T-helper 2 cell treated with Interferon-gamma antibody and Interleukin-4, amounts not matched to agents 5 μg/mL and 100 μg/mL, for 36 hours (primary cell): ENCODE measurements around the gene PPP1R1C.
"Not testable (repeated sequence)": the region's sequence is repeated elsewhere in the genome, so short reads cannot be mapped to it uniquely, and the experiment has no call there.

ENCODE experiments used
- DNase-seq: peaks from one replicate; pipeline ENCODE4 v3.0.0; 2021; ENCODE audit warnings: low spot score
- H3K27ac Mint-ChIP-seq: one replicate; pipeline ENCODE4 v1.8.0; 2021; ENCODE audit warnings: mild to moderate bottlenecking, mixed read lengths
- H3K27me3 Mint-ChIP-seq: one replicate; pipeline ENCODE4 v1.8.0; 2021; ENCODE audit warnings: low read depth, mixed read lengths
- H3K36me3 Mint-ChIP-seq: one replicate; pipeline ENCODE4 v1.8.0; 2021; ENCODE audit warnings: low read depth, mixed read lengths
- H3K4me1 Mint-ChIP-seq: one replicate; pipeline ENCODE4 v1.8.0; 2021; ENCODE audit warnings: low read depth, mixed read lengths
- H3K4me3 Mint-ChIP-seq: one replicate; pipeline ENCODE4 v1.8.0; 2022; ENCODE audit warnings: mild to moderate bottlenecking, moderate library complexity, mixed read lengths
- H3K9me3 Mint-ChIP-seq: one replicate; pipeline ENCODE4 v1.8.0; 2021; ENCODE audit warnings: mixed read lengths

PPP1R1C gene

DNA sequence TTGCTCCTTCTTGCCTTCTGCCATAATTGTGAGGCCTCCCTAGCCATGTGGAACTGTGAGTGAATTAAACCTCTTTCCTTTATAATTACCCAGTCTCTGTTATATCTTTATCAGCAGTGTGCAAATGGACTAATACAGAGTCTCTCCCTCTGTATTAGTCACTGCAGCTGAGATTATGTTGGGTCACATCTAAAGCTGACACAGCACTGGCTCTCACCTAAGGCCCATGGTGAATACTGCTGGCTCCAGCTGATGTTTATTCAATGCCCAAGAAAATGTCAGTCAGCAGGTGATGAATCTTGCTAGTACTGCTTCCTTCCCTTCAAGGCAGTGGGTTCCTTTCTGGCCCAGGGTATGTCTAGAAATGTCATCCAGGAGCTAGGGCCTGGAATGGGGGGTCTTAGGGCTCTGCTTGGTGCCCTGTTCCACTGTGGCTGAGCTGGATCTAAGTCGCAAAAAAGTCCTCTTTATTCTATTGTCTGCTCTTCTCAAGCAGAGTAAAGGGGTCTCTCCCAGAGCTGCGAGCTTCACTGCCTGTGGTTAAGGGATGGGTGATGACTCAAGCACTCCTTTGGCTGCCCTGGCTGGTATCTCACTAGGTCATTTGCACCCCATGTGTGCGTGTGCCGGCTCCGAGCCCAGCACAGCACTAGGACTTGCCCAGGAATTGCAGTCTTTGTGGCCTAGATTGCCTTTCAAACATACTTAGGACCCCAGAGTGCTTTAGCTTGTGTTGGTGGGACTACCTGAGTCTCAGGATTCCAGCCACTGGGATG is 29.9 kb downstream of the PPP1R1C start:
- H3K9me3 Mint-ChIP-seq = no peaks in the 10 kb centered on the region
- H3K27ac Mint-ChIP-seq = no peak overlapping the region
- DNase-seq = no peak
- H3K27me3 Mint-ChIP-seq = peaks cover 2% of the 10 kb centered on the region
- H3K4me1 Mint-ChIP-seq = no peaks in the 10 kb centered on the region
- no peaks in the 10 kb centered on the region for H3K36me3 Mint-ChIP-seq
- no peak overlapping the region for H3K4me3 Mint-ChIP-seq

DNA sequence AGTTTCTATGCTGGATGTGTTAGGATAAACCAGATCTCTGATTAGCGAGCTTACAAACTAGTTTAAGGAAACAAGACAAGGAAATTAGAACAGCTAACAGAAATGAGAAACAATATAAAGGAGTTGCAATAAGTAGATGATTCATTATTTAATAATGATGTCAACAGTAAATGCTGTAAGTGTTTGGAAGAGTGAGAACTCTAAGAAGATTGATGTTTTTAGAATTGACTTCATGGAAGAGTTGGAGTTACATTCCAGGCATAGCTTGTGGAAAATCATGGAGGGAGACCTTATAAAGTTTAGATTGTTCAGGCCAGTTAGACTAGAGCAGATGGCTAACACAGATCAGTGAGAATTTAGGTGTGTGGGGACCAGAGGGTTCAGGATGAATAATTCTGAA is 32.6 kb downstream of the PPP1R1C start:
- H3K36me3 Mint-ChIP-seq = no peaks in the 10 kb centered on the region
- no peak for DNase-seq
- H3K27me3 Mint-ChIP-seq = peaks cover 2% of the 10 kb centered on the region
- no peak overlapping the region for H3K4me3 Mint-ChIP-seq
- H3K9me3 Mint-ChIP-seq = peaks cover 8% of the 10 kb centered on the region
- no peaks in the 10 kb centered on the region for H3K4me1 Mint-ChIP-seq
- H3K27ac Mint-ChIP-seq = no peak overlapping the region

DNA sequence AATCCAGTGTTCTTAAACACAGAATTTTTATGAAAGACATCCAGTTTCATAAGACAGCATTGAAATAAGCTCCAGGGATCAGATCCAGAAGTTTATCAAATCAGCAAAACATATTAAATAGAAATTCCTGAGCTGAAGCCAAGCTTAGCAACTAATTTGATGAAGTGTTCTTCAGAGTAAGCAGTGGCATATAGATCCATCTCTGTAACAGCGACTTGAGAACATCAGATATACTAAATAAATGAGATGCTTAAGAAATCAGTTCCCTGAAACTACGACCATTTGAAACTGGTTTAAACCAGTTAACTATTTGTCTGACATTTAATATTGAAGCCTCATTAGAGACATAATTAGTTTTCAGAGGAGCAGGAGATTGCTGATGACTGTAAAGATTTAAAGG is 34.1 kb downstream of the PPP1R1C start:
- Mint-ChIP-seq H3K27ac (no peak overlapping the region), H3K4me1 (no peaks in the 10 kb centered on the region), H3K36me3 (no peaks in the 10 kb centered on the region), H3K9me3 (peaks cover 9% of the 10 kb centered on the region), H3K4me3 (no peak overlapping the region), H3K27me3 (peaks cover 2% of the 10 kb centered on the region)
- DNase-seq = no peak

GRCh38 chr2:182020286-182021070 is 34.8 kb downstream of the PPP1R1C start:
- Mint-ChIP-seq H3K36me3 (no peaks in the 10 kb centered on the region), H3K9me3 (peaks cover 9% of the 10 kb centered on the region), H3K27me3 (peaks cover 2% of the 10 kb centered on the region), H3K4me3 (no peak overlapping the region), H3K27ac (no peak overlapping the region), H3K4me1 (no peaks in the 10 kb centered on the region)
- DNase-seq = no peak

GRCh38 chr2:182023235-182023634 is 37.6 kb downstream of the PPP1R1C start:
- Mint-ChIP-seq H3K4me1 (no peaks in the 10 kb centered on the region), H3K9me3 (peaks cover 9% of the 10 kb centered on the region), H3K27me3 (peaks cover 1% of the 10 kb centered on the region), H3K36me3 (no peaks in the 10 kb centered on the region), H3K4me3 (no peak overlapping the region), H3K27ac (no peak overlapping the region)
- DNase-seq = no peak

GRCh38 chr2:182030875-182031274 is 45.2 kb downstream of the PPP1R1C start:
- not testable (repeated sequence) for H3K27me3 Mint-ChIP-seq, H3K27ac Mint-ChIP-seq, DNase-seq, H3K36me3 Mint-ChIP-seq, H3K9me3 Mint-ChIP-seq, H3K4me3 Mint-ChIP-seq, H3K4me1 Mint-ChIP-seq

DNA sequence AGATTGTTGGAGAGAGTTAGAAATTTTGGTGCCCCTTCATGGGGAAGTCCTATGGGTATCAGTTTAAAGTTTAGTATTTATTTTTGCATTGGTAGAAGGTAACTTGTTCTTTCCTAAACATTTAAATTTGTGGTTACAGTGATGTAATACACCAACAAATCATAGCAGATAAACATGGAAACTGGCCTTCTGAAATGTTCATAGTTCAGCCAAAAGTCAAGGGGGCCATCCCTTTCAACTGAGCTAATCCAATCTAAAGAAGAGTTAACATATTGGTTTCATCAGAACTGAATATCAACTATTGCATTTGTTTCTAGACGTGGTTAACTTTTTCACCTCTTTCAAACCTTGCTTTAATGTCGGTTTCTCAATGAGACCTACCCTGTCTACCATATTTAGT is 46.3 kb downstream of the PPP1R1C start:
- no peaks in the 10 kb centered on the region for H3K36me3 Mint-ChIP-seq
- no peak for DNase-seq
- H3K27me3 Mint-ChIP-seq = no peaks in the 10 kb centered on the region
- no peaks in the 10 kb centered on the region for H3K4me1 Mint-ChIP-seq
- H3K27ac Mint-ChIP-seq = no peak overlapping the region
- no peak overlapping the region for H3K4me3 Mint-ChIP-seq
- no peaks in the 10 kb centered on the region for H3K9me3 Mint-ChIP-seq

- Mint-ChIP-seq H3K4me1 (no peaks in the 10 kb centered on the region), H3K9me3 (no peaks in the 10 kb centered on the region), H3K4me3 (no peak overlapping the region), H3K27me3 (no peaks in the 10 kb centered on the region), H3K27ac (no peak overlapping the region), H3K36me3 (no peaks in the 10 kb centered on the region)
- DNase-seq = no peak
Measured at GRCh38 chr2:182033449-182033848, 47.8 kb downstream of the PPP1R1C start.

DNA sequence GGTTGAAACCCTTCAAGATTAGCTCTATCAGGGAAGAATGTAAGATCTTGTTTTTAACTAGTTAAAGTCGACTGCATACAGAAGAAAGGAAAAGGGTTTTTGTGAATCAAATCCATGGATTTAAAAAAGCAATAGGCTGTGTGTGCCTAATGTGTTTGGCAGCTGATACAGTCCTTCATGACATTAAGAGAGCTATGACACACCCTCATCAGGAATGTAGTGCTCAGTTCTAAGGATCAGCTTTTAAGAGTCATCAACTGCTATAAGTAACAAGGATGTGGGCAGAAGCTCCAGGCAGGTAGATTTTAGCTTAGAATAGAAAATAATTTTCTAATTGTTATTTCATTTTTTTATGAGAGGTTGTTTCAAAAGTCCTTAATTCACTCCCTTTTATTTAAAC is 52.9 kb downstream of the PPP1R1C start:
- H3K9me3 Mint-ChIP-seq = no peaks in the 10 kb centered on the region
- no peak overlapping the region for H3K4me3 Mint-ChIP-seq
- no peak overlapping the region for H3K27ac Mint-ChIP-seq
- DNase-seq = no peak
- no peaks in the 10 kb centered on the region for H3K4me1 Mint-ChIP-seq
- no peaks in the 10 kb centered on the region for H3K36me3 Mint-ChIP-seq
- no peaks in the 10 kb centered on the region for H3K27me3 Mint-ChIP-seq

GRCh38 chr2:182043021-182043420 is 57.4 kb downstream of the PPP1R1C start:
- Mint-ChIP-seq H3K27me3 (no peaks in the 10 kb centered on the region), H3K27ac (no peak overlapping the region), H3K36me3 (no peaks in the 10 kb centered on the region), H3K4me1 (no peaks in the 10 kb centered on the region), H3K4me3 (no peak overlapping the region), H3K9me3 (no peaks in the 10 kb centered on the region)
- DNase-seq = no peak

- Mint-ChIP-seq H3K9me3 (no peaks in the 10 kb centered on the region), H3K4me1 (no peaks in the 10 kb centered on the region), H3K36me3 (no peaks in the 10 kb centered on the region), H3K27ac (no peak overlapping the region), H3K4me3 (no peak overlapping the region), H3K27me3 (no peaks in the 10 kb centered on the region)
- DNase-seq = no peak
Measured at GRCh38 chr2:182043861-182044260, 58.2 kb downstream of the PPP1R1C start.

DNA sequence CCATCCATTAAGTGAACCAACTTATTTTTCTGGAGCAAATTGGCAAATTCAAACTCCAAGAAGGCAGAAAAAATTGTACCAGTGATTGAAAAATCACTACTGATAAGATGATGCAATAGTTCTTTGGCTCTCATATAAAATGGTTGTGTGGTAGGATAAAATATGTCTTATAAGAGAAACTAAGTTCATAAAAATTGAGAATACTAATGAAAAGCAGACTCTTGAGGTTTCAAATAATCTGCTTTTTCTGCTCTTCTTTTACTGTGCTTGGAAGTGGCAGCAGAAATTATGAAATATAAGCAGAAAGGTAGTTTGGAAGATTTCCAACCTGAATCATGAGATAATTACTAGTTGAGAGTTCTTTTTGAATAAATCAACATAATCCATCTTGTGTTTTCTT is 61.9 kb downstream of the PPP1R1C start:
- Mint-ChIP-seq H3K36me3 (no peaks in the 10 kb centered on the region), H3K9me3 (no peaks in the 10 kb centered on the region), H3K4me3 (no peak overlapping the region), H3K4me1 (no peaks in the 10 kb centered on the region), H3K27me3 (no peaks in the 10 kb centered on the region), H3K27ac (no peak overlapping the region)
- DNase-seq = no peak

- H3K4me1 Mint-ChIP-seq = no peaks in the 10 kb centered on the region
- H3K9me3 Mint-ChIP-seq = no peaks in the 10 kb centered on the region
- no peak overlapping the region for H3K4me3 Mint-ChIP-seq
- no peak for DNase-seq
- H3K36me3 Mint-ChIP-seq = no peaks in the 10 kb centered on the region
- H3K27ac Mint-ChIP-seq = no peak overlapping the region
- H3K27me3 Mint-ChIP-seq = no peaks in the 10 kb centered on the region
Measured at GRCh38 chr2:182048088-182048487, 62.4 kb downstream of the PPP1R1C start.

GRCh38 chr2:182048621-182049020 is 63.0 kb downstream of the PPP1R1C start:
- no peak for DNase-seq
- Mint-ChIP-seq H3K9me3 (no peaks in the 10 kb centered on the region), H3K36me3 (no peaks in the 10 kb centered on the region), H3K27me3 (no peaks in the 10 kb centered on the region), H3K4me1 (no peaks in the 10 kb centered on the region), H3K4me3 (no peak overlapping the region), H3K27ac (no peak overlapping the region)
